ENCODE results near the gene TLK1.

DNA sequence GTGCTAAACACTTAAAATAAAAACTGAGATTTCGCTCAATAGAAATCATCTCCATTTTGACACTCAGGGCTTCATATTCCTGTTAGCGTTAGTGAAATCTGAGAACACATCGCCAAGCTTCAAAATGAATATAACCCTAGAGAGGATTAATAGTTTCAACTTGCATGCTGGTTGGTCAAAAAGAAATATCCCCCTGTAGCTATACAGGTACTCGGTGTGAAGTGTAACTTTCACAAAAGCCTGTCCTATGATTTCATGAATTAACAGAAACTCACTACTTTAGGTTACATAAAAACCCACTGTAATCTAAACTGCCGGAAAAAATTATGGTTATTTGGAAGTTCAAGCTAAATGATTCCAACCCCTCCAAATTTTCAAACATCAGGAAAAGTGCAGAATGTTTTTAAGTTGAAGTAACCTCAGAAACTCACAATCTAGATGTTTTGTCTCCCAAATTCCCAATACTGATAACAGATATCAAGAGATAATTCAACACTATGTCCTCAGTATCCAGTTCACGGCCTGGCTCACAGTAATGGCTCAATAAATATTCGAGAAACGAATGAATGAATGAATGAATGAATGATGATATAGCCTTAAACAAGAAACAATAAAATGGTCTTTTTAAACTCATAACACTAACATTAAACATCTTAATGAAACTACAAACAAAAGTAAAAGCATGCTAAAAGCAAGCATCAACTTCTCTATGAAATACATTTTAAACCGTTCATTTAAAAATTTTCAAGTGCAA lies 2.5 kb downstream of the TLK1 start:
- TF ChIP-seq, protein P1, sequence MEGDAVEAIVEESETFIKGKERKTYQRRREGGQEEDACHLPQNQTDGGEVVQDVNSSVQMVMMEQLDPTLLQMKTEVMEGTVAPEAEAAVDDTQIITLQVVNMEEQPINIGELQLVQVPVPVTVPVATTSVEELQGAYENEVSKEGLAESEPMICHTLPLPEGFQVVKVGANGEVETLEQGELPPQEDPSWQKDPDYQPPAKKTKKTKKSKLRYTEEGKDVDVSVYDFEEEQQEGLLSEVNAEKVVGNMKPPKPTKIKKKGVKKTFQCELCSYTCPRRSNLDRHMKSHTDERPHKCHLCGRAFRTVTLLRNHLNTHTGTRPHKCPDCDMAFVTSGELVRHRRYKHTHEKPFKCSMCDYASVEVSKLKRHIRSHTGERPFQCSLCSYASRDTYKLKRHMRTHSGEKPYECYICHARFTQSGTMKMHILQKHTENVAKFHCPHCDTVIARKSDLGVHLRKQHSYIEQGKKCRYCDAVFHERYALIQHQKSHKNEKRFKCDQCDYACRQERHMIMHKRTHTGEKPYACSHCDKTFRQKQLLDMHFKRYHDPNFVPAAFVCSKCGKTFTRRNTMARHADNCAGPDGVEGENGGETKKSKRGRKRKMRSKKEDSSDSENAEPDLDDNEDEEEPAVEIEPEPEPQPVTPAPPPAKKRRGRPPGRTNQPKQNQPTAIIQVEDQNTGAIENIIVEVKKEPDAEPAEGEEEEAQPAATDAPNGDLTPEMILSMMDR (IDR thresholded peaks at IDR 0.05): no peak
- TF ChIP-seq POLR2A (IDR thresholded peaks at IDR 0.05): no peak
